Hepatocyte (in vitro differentiated cells): ENCODE measurements around the gene PPME1. TPM values are rescaled to one million over a fixed set of nuclear protein-coding genes. Genes with fewer than 3 reads are reported as not detected.
A peak's percentile ranks its signal among the peaks of the same experiment; 100 is the strongest.

ENCODE experiments used
- DNase-seq: peaks from one replicate; pipeline ENCODE4 v3.0.0-alpha.2; 2016; ENCODE audit warnings: low spot score
- H2AFZ ChIP-seq: fragments of 200-600 bp; sonication (generic); 2 replicates; pipeline ENCODE4 v1.6.0; 2016; ENCODE audit warnings: antibody characterized with exemption, mild to moderate bottlenecking
- H3K27ac ChIP-seq: fragments of 200-600 bp; sonication (generic); 2 replicates; pipeline ENCODE4 v1.5.1; 2016; ENCODE audit warnings: mild to moderate bottlenecking
- H3K27me3 ChIP-seq: fragments of 200-600 bp; sonication (generic); 2 replicates; pipeline ENCODE4 v1.6.1; 2016
- H3K36me3 ChIP-seq: fragments of 200-600 bp; sonication (generic); replicated peaks from 2 replicates; pipeline ENCODE4 v1.5.1; 2016; ENCODE audit warnings: low read depth; ENCODE audit not compliant: insufficient read depth
- H3K4me1 ChIP-seq: fragments of 200-600 bp; sonication (generic); 2 replicates; pipeline ENCODE4 v1.5.1; 2016; ENCODE audit warnings: mild to moderate bottlenecking, moderate library complexity; ENCODE audit not compliant: insufficient read depth
- H3K4me2 ChIP-seq: fragments of 200-600 bp; sonication (generic); 2 replicates; pipeline ENCODE4 v1.6.0; 2016
- H3K4me3 ChIP-seq: fragments of 200-600 bp; sonication (generic); 2 replicates; pipeline ENCODE4 v1.5.1; 2016; ENCODE audit warnings: mild to moderate bottlenecking
- H3K79me2 ChIP-seq: fragments of 200-600 bp; sonication (generic); 2 replicates; pipeline ENCODE4 v1.6.0; 2017; ENCODE audit warnings: mild to moderate bottlenecking
- H3K9me2 ChIP-seq: fragments of 200-600 bp; sonication (generic); replicated peaks from 2 replicates; pipeline ENCODE4 v1.6.0; 2017; ENCODE audit warnings: mild to moderate bottlenecking; ENCODE audit not compliant: insufficient read depth
- H3K9me3 ChIP-seq: fragments of 200-600 bp; sonication (generic); 2 replicates; pipeline ENCODE4 v1.5.1; 2016; ENCODE audit warnings: low read depth, mild to moderate bottlenecking
- H4K20me1 ChIP-seq: fragments of 200-600 bp; sonication (generic); 2 replicates; pipeline ENCODE4 v1.6.0; 2016; ENCODE audit warnings: mild to moderate bottlenecking; ENCODE audit not compliant: insufficient read depth, poor library complexity, severe bottlenecking
- CTCF ChIP-seq: fragments of 200-600 bp; sonication (generic); IDR thresholded peaks from 2 replicates; pipeline ENCODE4 v1.5.1; 2016; ENCODE audit warnings: antibody characterized with exemption, mild to moderate bottlenecking; ENCODE audit not compliant: poor library complexity
- EZH2 ChIP-seq: fragments of 200-600 bp; sonication (generic); IDR thresholded peaks from 2 replicates; pipeline ENCODE4 v1.6.1; 2016; ENCODE audit warnings: antibody characterized with exemption, mild to moderate bottlenecking, borderline replicate concordance
- EZH2phosphoT487 ChIP-seq: fragments of 200-600 bp; sonication (generic); IDR thresholded peaks from one replicate; pipeline ENCODE4 v1.6.1; 2018; ENCODE audit warnings: antibody characterized with exemption, mild to moderate bottlenecking, low read depth, moderate library complexity; ENCODE audit not compliant: unreplicated experiment, severe bottlenecking
- WGBS: methylation state at CpG from one replicate; pipeline ENCODE4 v1.1.6; 2016; ENCODE audit warnings: low lambda C conversion rate; ENCODE audit errors: missing lambda C conversion rate; 5-methylcytosine and 5-hydroxymethylcytosine counted together
- polyA plus RNA-seq: library from polyadenylated mRNA; unstranded; fragments of >200 nt; fragmentation: Nextera tagmentation; extraction: Ambion mirVana; gene quantifications from 2 replicates; pipeline ENCODE4 v1.2.1, GENCODE V29; 2016
- total RNA-seq: library from RNA; depleted of rRNA; stranded (reverse); fragments of >200 nt; gene quantifications from 2 replicates; pipeline ENCODE4 v1.2.3, GENCODE V29; 2014

Gene PPME1
- total and polyA plus RNA-seq, 2 experiments from 2014 or later: 25.2 to 45.7 TPM

GRCh38 chr11:74267014-74267413, 95.9 kb downstream of the PPME1 start:
- H3K4me1 ChIP-seq: peaks cover 4% of the 10 kb centered on the region
- no peaks in the 10 kb centered on the region for H3K79me2 ChIP-seq
- 82% methylated on average over 6 of the region's 6 CpGs for WGBS
- H3K27ac ChIP-seq: no peak overlapping the region
- no peak overlapping the region for H2AFZ ChIP-seq
- H3K27me3 ChIP-seq: no peaks in the 10 kb centered on the region
- H3K4me2 ChIP-seq: no peak overlapping the region
- no peak for DNase-seq
- no peaks in the 10 kb centered on the region for H4K20me1 ChIP-seq
- H3K9me2 ChIP-seq: no peaks in the 10 kb centered on the region
- H3K4me3 ChIP-seq: no peak overlapping the region
- no peaks in the 10 kb centered on the region for H3K36me3 ChIP-seq
- TF ChIP-seq EZH2phosphoT487 (no peak), CTCF (no peak), EZH2 (no peak)
- no peaks in the 10 kb centered on the region for H3K9me3 ChIP-seq

- Histone ChIP-seq H3K4me2 (no peak overlapping the region), H3K4me1 (peaks cover 4% of the 10 kb centered on the region), H3K9me2 (no peaks in the 10 kb centered on the region), H3K4me3 (no peak overlapping the region), H4K20me1 (no peaks in the 10 kb centered on the region), H3K36me3 (no peaks in the 10 kb centered on the region), H3K9me3 (no peaks in the 10 kb centered on the region), H3K27me3 (no peaks in the 10 kb centered on the region), H3K79me2 (no peaks in the 10 kb centered on the region), H3K27ac (no peak overlapping the region), H2AFZ (no peak overlapping the region)
- DNase-seq: no peak
- WGBS: 72% methylated on average over 4 of the region's 4 CpGs
- TF ChIP-seq EZH2phosphoT487: no peak
- no peak for TF ChIP-seq EZH2
- TF ChIP-seq CTCF: no peak
These were observed 97.4 kb downstream of the PPME1 start for GRCh38 chr11:74268456-74268855.

GRCh38 chr11:74269161-74269811, 98.2 kb downstream of the PPME1 start:
- H3K79me2 ChIP-seq: no peaks in the 10 kb centered on the region
- no peak for TF ChIP-seq EZH2phosphoT487
- no peak for TF ChIP-seq CTCF
- TF ChIP-seq EZH2: no peak
- H2AFZ ChIP-seq: no peak overlapping the region
- peaks cover 4% of the 10 kb centered on the region for H3K4me1 ChIP-seq
- H3K4me2 ChIP-seq: no peak overlapping the region
- H3K4me3 ChIP-seq: no peak overlapping the region
- no peaks in the 10 kb centered on the region for H3K27me3 ChIP-seq
- H3K9me2 ChIP-seq: no peaks in the 10 kb centered on the region
- H3K27ac ChIP-seq: no peak overlapping the region
- no peaks in the 10 kb centered on the region for H4K20me1 ChIP-seq
- WGBS: 70% methylated on average over 11 of the region's 11 CpGs
- H3K9me3 ChIP-seq: no peaks in the 10 kb centered on the region
- H3K36me3 ChIP-seq: no peaks in the 10 kb centered on the region
- peak; percentile 23 for DNase-seq

GRCh38 chr11:74272276-74272675, 101.2 kb downstream of the PPME1 start:
- no peaks in the 10 kb centered on the region for H3K27me3 ChIP-seq
- H3K4me1 ChIP-seq: peaks cover under 1% of the 10 kb centered on the region
- H3K79me2 ChIP-seq: no peaks in the 10 kb centered on the region
- H3K4me3 ChIP-seq: no peak overlapping the region
- no peaks in the 10 kb centered on the region for H4K20me1 ChIP-seq
- no peaks in the 10 kb centered on the region for H3K9me2 ChIP-seq
- 96% methylated on average over 4 of the region's 4 CpGs for WGBS
- DNase-seq: no peak
- no peak overlapping the region for H3K4me2 ChIP-seq
- H3K27ac ChIP-seq: no peak overlapping the region
- no peak overlapping the region for H2AFZ ChIP-seq
- H3K36me3 ChIP-seq: no peaks in the 10 kb centered on the region
- H3K9me3 ChIP-seq: no peaks in the 10 kb centered on the region
- TF ChIP-seq EZH2 (no peak), EZH2phosphoT487 (no peak), CTCF (no peak)
